ENCODE measurements around the gene PRICKLE2.

The PRICKLE2 gene

GRCh38 chr3:64224826-64225610 is at the start of gene PRICKLE2:
Gene PRICKLE2 (minus strand): TSS chr3:64225466. CDS start chr3:64198927, 26,539 bp downstream.
- no peak for DNase-seq

DNA sequence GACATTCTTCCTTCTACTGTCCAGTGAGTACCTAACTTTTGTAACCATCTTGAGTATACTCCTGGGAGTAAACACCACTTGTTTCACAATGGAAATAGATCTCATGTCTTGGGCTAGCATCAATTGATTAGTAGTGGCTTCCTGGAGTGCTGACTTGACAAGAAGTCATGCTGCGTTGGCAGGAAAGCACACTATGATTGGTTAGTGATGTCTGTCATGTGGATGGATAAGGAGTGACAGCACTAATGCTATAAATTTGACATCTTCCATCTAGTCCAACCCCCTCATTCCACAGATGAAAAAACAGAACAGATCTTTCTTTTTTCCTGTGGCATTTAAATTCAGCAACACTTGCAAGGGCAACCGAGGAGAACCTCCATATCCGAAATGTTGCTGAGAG is 47.6 kb upstream of the PRICKLE2 start:
- no peak for DNase-seq

- no peak for DNase-seq
Measured at GRCh38 chr3:64272271-64272670, 47.0 kb upstream of the PRICKLE2 start.

GRCh38 chr3:64271631-64272030 is 46.4 kb upstream of the PRICKLE2 start:
- no peak for DNase-seq

DNA sequence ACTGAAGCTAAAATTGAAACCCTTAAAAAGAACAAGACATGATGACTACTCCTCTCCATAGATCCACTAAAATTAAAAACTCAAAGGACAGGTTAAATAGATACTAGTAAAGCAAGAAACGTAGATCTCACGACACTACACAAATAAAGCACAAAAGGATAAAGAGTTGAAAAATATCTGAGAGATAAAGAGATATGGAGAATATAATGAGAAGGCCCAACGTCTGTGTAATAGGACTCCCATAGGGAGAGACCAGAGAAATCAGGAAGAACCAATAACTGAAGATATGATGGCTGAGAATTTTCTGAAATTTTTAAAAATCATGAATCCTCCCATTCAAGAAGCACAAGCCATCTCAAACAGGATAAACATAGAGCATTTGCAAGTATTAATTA is 45.6 kb upstream of the PRICKLE2 start:
- DNase-seq: no peak

GRCh38 chr3:64270142-64270865 is 45.0 kb upstream of the PRICKLE2 start:
- no peak for DNase-seq

DNA sequence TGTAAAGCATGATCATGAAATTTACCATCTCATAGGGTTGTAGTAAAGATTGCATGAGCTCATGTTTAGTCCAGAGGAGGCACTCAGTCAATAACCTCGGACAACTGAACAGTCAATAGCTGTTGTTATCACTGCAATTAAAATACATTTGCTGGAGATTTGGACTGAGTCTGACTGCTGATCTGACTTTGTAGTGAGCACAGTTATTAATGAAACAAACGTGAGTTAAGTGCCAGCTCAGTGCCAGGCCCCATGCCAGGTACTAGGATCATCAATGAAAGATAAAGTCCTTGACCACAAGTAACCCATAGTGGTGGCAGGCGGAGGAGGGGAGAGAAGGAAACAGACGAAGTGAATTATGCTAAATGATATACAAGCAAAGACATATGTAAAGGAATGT is 43.7 kb upstream of the PRICKLE2 start:
- DNase-seq: no peak

- no peak for DNase-seq
Measured at GRCh38 chr3:64267721-64268604, 42.7 kb upstream of the PRICKLE2 start.

GRCh38 chr3:64266983-64267382 is 41.7 kb upstream of the PRICKLE2 start:
- DNase-seq: no peak

GRCh38 chr3:64266065-64266931 is 41.0 kb upstream of the PRICKLE2 start:
- no peak for DNase-seq

- no peak for DNase-seq
Measured at GRCh38 chr3:64265646-64266045, 40.4 kb upstream of the PRICKLE2 start.

- no peak for DNase-seq
Measured at GRCh38 chr3:64264501-64265109, 39.3 kb upstream of the PRICKLE2 start.

GRCh38 chr3:64262574-64263114 is 37.4 kb upstream of the PRICKLE2 start:
- no peak for DNase-seq

DNA sequence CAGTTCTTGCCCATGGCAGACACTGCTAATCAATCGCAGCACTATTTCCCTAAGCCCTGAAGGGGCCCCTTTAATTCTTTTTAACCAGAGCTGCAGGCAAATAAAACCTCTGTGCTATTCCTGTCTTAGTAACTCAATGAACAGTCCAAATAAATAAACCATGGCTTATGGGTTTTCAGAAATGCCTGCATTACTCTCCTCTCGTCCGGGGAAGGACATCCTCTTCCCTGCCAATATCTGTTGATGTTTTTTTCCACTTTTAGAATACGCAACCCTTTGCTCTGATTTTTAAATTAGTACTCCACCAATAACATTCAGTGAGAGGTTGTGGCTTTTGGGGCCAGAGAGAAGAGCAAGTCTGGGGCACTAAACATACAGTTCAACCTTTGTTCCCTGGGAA is 35.2 kb upstream of the PRICKLE2 start:
- DNase-seq: no peak

DNA sequence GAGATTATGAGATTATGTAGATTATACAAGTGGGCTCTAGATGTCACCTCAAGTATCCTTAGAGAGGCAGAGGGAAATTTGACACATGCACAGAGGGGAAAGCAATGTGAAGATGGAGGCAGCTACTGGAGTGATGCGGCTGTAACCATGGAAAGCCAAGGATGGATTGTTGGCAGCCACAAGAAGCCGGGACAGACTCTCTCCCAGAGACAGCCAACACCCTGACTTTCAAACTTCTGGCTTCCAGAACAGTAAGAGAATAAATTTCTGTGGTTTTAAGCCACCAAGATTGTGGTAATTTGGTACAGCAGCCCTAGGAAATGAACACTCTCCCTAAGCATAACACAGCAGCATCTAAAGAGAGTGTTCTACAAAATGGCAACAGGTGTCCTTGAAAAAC is 34.4 kb upstream of the PRICKLE2 start:
- no peak for DNase-seq

DNA sequence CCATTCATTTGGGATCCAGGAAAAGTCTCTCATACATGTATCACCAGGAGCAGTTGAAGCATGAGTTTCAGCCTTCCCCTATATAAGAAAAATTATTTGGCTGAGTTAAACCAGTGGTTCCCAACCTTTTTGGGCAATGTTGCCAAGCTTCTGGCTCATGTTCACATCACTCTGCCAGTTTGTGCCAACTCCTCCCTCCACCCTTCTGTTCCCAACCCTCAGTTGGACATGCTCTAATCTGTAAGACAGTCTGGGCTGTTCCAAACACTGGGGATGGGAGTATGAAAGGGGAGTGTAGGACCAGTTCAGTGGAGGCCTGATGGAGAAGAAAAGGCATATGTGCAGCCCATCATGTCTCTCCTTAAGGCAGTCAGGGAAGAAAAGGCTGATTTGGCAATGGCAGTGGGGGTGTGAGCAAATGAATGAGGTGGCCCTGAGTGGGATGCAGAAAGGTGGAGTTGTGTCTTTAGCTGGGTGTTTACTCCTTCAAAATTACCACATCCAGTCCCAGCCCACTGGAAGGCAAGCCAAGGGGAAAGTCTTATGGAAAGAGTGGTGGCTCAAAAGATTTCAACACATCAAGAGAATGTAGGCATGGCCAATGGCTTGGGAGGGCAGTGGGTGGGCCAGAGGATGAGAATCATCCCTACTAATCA is 32.0 kb upstream of the PRICKLE2 start:
- no peak for DNase-seq

DNA sequence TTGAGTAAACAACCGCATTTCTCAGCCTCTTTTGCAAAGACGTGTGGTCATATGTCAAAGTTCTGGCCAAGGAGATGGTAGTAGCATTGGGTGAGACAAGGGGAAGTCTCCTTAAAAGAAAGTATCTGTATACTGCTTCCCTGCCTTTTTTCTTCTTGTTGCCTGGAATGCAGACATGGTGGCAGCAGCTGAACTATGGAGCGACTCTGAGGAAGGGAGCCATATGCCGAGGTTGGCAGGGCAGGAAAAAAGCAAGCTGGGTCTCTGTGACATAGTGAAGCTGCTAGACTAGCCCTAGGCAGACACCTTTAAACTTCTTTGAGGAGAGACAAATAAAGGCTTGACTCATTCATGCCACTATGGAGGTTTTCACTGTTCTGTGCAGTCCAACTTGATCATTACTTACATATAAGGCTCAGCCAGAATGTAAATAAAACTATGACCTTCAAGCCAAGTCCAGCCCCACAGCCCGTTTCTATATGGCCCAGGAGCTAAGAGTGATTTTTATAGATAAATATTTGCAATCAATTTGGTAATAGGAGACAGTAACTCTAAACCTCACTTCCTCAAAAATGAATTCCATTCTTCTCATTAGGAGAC is 30.6 kb upstream of the PRICKLE2 start:
- DNase-seq: no peak

DNA sequence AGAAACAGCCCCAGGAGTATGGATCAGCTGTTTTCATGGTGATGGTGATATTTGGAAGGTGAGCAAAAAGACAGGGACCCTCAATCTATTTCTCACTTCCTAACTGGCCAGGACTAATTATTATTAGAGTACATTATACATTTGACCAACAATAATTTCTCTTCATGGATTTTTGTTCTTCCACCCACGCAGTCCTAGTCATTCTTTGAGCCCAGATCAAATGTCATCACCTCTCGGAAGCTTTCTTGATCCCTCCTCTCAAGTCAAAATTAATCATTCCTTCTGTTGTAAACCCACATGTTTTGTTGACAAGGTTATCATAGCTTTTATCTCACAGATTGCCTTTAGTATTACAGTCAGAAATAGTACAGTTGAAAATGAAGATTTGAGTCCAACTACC is 29.2 kb upstream of the PRICKLE2 start:
- DNase-seq: no peak

DNA sequence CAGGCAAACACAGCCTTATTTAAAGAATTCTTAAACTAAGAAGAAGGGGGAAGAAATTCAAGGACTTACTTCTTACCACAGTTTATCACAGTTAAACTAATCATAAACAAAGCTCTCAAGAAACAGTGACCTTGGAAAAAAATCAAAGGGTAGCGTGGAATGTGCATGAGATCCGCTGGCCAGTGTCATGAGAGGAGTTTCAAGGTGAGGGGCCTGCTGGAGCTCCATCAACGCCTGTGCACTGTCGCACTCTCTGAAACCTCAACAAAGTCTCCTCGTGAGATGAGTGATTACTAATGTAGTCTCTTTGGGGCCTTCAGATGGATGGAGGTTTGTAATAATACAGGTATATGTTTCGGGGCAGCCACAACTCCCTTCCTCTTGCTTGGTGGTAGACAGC is 28.4 kb upstream of the PRICKLE2 start:
- no peak for DNase-seq

DNA sequence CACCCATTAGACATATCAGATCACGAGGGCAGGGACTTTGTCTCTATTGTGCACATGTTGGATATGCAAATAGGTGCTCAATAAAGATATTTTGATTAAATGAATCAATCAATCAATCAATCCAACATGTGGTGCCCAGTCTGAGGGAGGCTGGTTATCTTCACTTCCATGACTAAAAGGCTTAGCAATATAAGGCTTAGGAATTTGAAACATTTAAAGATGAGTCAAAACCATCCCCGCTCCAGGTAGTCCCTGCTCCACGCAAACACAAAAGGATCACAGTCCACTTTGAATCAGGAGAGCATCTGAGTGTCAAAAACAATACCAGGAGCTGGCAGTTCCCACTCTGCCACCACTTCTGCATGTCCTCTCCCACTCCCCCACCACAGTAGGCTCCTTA is 25.8 kb upstream of the PRICKLE2 start:
- DNase-seq: no peak
